SK-N-MC (cell line): ENCODE data around the gene PTPRZ1.

Experiments used
- EZH2 ChIP-seq: fragments of 200-600 bp; sonication (generic); IDR thresholded peaks from one replicate; pipeline ENCODE4 v1.6.1; 2017; ENCODE audit warnings: antibody characterized with exemption
- FOXP2 ChIP-seq: optimal IDR thresholded peaks from 2 replicates; pipeline ENCODE3; 2011; ENCODE audit warnings: mild to moderate bottlenecking, moderate library complexity; ENCODE audit not compliant: insufficient read depth; ENCODE audit errors: extremely low read length, control extremely low read depth
- POLR2AphosphoS5 ChIP-seq: IDR thresholded peaks from 2 replicates; pipeline ENCODE4 v1.6.1; 2012; ENCODE audit warnings: mild to moderate bottlenecking, low read depth, low read length, borderline replicate concordance

- TF ChIP-seq EZH2 (no peak), POLR2AphosphoS5 (no peak), FOXP2 (no peak)
Observed at GRCh38 chr7:122010116-122010515, 137.2 kb downstream of the PTPRZ1 start.
